Measurements from ENCODE around the gene BSG. TPM values are rescaled to one million over a fixed set of nuclear protein-coding genes. Genes with fewer than 3 reads are reported as not detected.
A peak's percentile ranks its signal among the peaks of the same experiment; 100 is the strongest.

BSG gene
- total and polyA plus RNA-seq, 10 donors, result 95.3 to 307 (median 213) TPM

DNA sequence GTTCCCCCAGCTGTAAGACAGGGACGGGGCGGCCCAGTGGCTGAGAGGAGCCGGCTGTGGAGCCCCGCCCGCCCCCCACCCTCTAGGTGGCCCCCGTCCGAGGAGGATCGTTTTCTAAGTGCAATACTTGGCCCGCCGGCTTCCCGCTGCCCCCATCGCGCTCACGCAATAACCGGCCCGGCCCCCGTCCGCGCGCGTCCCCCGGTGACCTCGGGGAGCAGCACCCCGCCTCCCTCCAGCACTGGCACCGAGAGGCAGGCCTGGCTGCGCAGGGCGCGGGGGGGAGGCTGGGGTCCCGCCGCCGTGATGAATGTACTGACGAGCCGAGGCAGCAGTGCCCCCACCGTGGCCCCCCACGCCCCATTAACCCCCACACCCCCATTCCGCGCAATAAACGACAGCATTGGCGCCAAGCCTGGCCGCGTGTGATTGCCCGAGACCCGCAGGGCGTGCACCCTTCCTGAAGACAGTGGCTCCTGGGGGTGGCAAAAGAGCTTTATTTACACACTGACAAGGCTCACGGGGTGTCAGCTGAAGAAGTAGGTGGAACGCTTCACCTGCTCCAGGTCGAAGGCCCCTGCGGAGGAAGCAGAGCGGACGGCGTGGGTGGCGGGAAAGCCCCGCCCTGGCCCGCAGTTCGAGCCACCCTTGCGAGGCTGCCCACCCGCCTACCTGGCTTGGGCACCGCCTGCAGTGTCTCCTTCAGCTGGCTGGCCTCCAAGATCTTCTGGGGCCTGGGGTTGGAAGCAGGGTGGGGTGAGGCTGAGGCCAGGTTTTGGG is 44.5 kb downstream of the BSG start:
- Histone ChIP-seq H3K4me1 (peaks cover 0 to 15% (median 5%) of the 10 kb centered on the region in 6 donors), H3K27ac (no peak overlapping the region), H3K9me3 (no peaks in the 10 kb centered on the region), H3K36me3 (peaks cover 0 to 54% (median 47%) of the 10 kb centered on the region in 6 donors), H3K4me3 (no peak overlapping the region), H3K27me3 (replicated peaks in 1 of 7) (peaks cover 0 to 21% (median 0%) of the 10 kb centered on the region in 7 donors)
- no peak for DNase-seq
- no peak for TF ChIP-seq POLR2A (IDR thresholded peaks at IDR 0.05)
- TF ChIP-seq, protein P1, sequence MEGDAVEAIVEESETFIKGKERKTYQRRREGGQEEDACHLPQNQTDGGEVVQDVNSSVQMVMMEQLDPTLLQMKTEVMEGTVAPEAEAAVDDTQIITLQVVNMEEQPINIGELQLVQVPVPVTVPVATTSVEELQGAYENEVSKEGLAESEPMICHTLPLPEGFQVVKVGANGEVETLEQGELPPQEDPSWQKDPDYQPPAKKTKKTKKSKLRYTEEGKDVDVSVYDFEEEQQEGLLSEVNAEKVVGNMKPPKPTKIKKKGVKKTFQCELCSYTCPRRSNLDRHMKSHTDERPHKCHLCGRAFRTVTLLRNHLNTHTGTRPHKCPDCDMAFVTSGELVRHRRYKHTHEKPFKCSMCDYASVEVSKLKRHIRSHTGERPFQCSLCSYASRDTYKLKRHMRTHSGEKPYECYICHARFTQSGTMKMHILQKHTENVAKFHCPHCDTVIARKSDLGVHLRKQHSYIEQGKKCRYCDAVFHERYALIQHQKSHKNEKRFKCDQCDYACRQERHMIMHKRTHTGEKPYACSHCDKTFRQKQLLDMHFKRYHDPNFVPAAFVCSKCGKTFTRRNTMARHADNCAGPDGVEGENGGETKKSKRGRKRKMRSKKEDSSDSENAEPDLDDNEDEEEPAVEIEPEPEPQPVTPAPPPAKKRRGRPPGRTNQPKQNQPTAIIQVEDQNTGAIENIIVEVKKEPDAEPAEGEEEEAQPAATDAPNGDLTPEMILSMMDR (IDR thresholded peaks at IDR 0.05 in 8 of 11, conservative IDR thresholded peaks at IDR 0.05 in 3 of 11), result no peak
- peak in 1 of 3 donors; percentile 30 for TF ChIP-seq POLR2AphosphoS5 (IDR thresholded peaks at IDR 0.05)
- WGBS, 5 donors, result 81 to 90% (median 86%) methylated on average over 42 to 58 of the region's 58 CpGs
- intact Hi-C loops (cut with DNase I; ENCODE audit: low total_unique reads), result no loop called here

DNA sequence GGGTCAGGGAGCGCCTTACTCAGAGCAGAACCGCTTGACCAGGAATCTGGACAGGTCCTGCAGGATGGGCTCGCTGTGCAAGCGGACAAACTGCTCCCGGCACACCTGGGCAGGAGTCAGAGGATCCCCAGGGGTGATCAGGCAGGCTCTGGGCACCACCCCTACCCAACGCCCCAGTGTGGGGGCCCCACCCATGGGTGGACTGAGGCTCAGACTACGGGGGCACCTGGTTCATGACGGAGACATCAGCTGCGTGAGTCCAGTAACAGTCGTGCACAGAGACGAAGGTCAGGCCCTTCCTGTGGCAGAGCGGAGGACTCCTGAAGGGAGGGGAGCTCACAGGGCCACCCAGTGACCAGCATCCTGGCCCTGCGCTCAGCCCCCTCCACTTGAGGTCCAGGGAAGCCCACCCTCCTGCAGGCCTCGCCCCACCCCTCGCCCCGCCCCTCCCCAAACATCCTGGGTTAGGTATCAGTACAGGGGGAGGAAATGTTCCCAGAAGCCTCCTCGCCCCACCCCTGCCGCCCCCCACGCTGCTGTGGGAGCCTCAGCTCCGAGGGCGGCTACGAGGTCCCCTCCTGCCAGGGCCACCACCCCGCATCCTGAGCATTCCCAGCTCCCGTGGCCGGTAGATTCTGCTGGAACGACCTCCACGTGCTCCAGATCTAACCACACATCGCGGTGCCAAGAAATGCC is 45.3 kb downstream of the BSG start:
- Histone ChIP-seq H3K27me3 (replicated peaks in 1 of 7) (peaks cover 0 to 20% (median 0%) of the 10 kb centered on the region in 7 donors), H3K9me3 (no peaks in the 10 kb centered on the region), H3K4me3 (no peak overlapping the region), H3K27ac (no peak overlapping the region), H3K36me3 (peaks cover 0 to 62% (median 54%) of the 10 kb centered on the region in 6 donors), H3K4me1 (peaks cover 0 to 15% (median 5%) of the 10 kb centered on the region in 6 donors)
- DNase-seq, result no peak
- TF ChIP-seq, protein P1 (IDR thresholded peaks at IDR 0.05 in 8 of 11, conservative IDR thresholded peaks at IDR 0.05 in 3 of 11), result no peak
- TF ChIP-seq POLR2AphosphoS5 (IDR thresholded peaks at IDR 0.05) (peak in 1 of 3 donors; percentile 13), POLR2A (IDR thresholded peaks at IDR 0.05) (no peak)
- WGBS, 5 donors, result 88 to 96% (median 90%) methylated on average over 11 to 29 of the region's 29 CpGs
- intact Hi-C loops (cut with DNase I; ENCODE audit: low total_unique reads), result no loop called here

DNA sequence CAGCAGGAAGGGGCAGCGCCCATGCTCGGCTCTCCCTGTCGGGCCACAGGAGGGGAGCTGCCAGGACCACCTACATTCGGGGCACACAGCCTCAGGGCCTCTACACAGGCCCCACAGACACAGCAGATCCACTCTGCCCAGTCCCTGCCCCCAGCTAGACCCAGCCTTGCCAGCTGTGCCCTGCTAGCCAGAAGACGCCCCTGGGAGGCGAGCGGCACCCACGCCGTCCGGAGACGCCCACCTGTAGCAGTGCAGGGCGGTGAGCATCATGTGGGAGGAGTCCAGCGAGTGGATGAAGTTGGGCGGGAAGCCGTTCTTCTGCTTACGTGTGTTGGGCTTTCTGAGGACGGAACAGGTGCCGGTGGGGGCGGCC is 45.8 kb downstream of the BSG start:
- intact Hi-C loops (cut with DNase I; ENCODE audit: low total_unique reads), result no loop called here
- H3K27ac ChIP-seq, result no peak overlapping the region
- H3K9me3 ChIP-seq, result no peaks in the 10 kb centered on the region
- peaks cover 0 to 15% (median 5%) of the 10 kb centered on the region in 6 donors for H3K4me1 ChIP-seq
- H3K36me3 ChIP-seq, result peaks cover 0 to 67% (median 60%) of the 10 kb centered on the region in 6 donors
- TF ChIP-seq POLR2A (IDR thresholded peaks at IDR 0.05) (no peak), POLR2AphosphoS5 (IDR thresholded peaks at IDR 0.05) (peak in 1 of 3 donors; percentile 26)
- DNase-seq, result no peak
- H3K4me3 ChIP-seq, result no peak overlapping the region
- peaks cover 0 to 15% (median 0%) of the 10 kb centered on the region in 7 donors for H3K27me3 ChIP-seq (replicated peaks in 1 of 7)
- 90 to 95% (median 93%) methylated on average over 15 to 19 of the region's 19 CpGs for WGBS, 5 donors

DNA sequence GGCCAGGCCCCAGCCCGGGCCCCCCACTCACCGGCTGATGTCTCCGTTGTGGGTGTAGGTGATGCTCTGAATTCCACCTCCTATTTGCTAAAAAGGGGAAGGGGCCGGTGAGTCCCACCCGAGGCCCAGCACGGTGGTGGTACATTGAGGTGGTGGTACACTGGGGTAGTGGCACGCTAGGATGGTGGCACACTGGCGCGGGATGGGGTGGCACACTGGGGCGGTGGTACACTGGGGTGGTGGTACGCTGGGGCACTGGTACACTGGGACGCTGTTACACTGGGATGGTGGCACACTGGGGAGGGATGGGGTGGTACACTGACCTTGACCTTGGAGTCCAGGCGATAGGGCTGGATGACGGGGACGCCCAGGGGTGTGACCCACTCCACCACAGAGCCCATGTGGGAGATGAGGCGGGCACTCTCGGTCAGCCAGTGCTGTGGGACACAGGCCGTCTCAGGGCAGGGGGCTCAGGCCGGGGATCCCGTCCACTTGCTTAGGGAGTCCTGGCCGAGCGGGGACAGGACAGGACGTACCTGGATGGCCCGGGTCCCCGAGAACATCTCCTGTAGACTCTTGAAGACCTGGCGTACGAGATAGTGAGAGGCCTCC is 46.4 kb downstream of the BSG start:
- Histone ChIP-seq H3K9me3 (no peaks in the 10 kb centered on the region), H3K27me3 (replicated peaks in 1 of 7) (peaks cover 0 to 14% (median 0%) of the 10 kb centered on the region in 7 donors), H3K4me1 (peaks cover 0 to 15% (median 5%) of the 10 kb centered on the region in 6 donors), H3K36me3 (peaks cover 0 to 72% (median 65%) of the 10 kb centered on the region in 6 donors), H3K4me3 (no peak overlapping the region), H3K27ac (no peak overlapping the region)
- intact Hi-C loops (cut with DNase I; ENCODE audit: low total_unique reads), result no loop called here
- no peak for DNase-seq
- WGBS, 5 donors, result 91 to 97% (median 93%) methylated on average over 23 to 27 of the region's 27 CpGs
- TF ChIP-seq, protein P1 (IDR thresholded peaks at IDR 0.05 in 8 of 11, conservative IDR thresholded peaks at IDR 0.05 in 3 of 11), result no peak
- TF ChIP-seq POLR2A (IDR thresholded peaks at IDR 0.05) (no peak), POLR2AphosphoS5 (IDR thresholded peaks at IDR 0.05) (no peak)
